22Rv1 (cell line): ENCODE results near the gene CILP.

Source experiments
- H3K27ac ChIP-seq: fragments of 450-650 bp; 2 replicates; pipeline ENCODE4 v1.5.1; 2017
- CTCF ChIP-seq: fragments of 450-650 bp; IDR thresholded peaks from 2 replicates; pipeline ENCODE4 v1.5.1; 2017; ENCODE audit warnings: mild to moderate bottlenecking
- ZFX ChIP-seq: fragments of 450-650 bp; IDR thresholded peaks from 2 replicates; pipeline ENCODE4 v1.6.1; 2017; ENCODE audit warnings: antibody characterized with exemption, borderline replicate concordance

CILP gene

GRCh38 chr15:65164139-65164538 lies 47.1 kb downstream of the CILP start:
- TF ChIP-seq ZFX (no peak), CTCF (no peak)
- H3K27ac ChIP-seq, result no peak overlapping the region

- H3K27ac ChIP-seq, result no peak overlapping the region
- no peak for TF ChIP-seq ZFX
- TF ChIP-seq CTCF, result no peak
Observed at GRCh38 chr15:65163041-65163440, 48.2 kb downstream of the CILP start.

GRCh38 chr15:65156692-65157091 lies 54.6 kb downstream of the CILP start:
- TF ChIP-seq CTCF (no peak), ZFX (no peak)
- no peak overlapping the region for H3K27ac ChIP-seq

- no peak overlapping the region for H3K27ac ChIP-seq
- TF ChIP-seq ZFX, result no peak
- TF ChIP-seq CTCF, result no peak
Observed at GRCh38 chr15:65154720-65155119, 56.6 kb downstream of the CILP start.

- H3K27ac ChIP-seq, result no peak overlapping the region
- TF ChIP-seq ZFX (no peak), CTCF (no peak)
Observed at GRCh38 chr15:65147902-65148301, 63.4 kb downstream of the CILP start.

- no peak for TF ChIP-seq ZFX
- TF ChIP-seq CTCF, result no peak
- H3K27ac ChIP-seq, result no peak overlapping the region
Observed at GRCh38 chr15:65146438-65146837, 64.8 kb downstream of the CILP start.
